SK-MEL-5 (cell line): ENCODE results near the gene VWA3B. TPM values are rescaled to one million over a fixed set of nuclear protein-coding genes. Genes with fewer than 3 reads are reported as not detected.
A peak's percentile ranks its signal among the peaks of the same experiment; 100 is the strongest.
"Not testable (repeated sequence)": the region's sequence is repeated elsewhere in the genome, so short reads cannot be mapped to it uniquely, and the experiment has no call there.

ENCODE experiments used
- DNase-seq: peaks from one replicate; pipeline ENCODE4 v3.0.0-alpha.2; 2016; ENCODE audit warnings: low read depth, low spot score
- in situ Hi-C: cut with HindIII; loops from 2 replicates; pipeline ENCODE4 v1.10.0; 2016; ENCODE audit warnings: low sequenced_read_pairs, high pct_unique_total_duplicates, low pct_unique_long_range_greater_than_20kb
- polyA plus RNA-seq, 2 experiments: library from polyadenylated mRNA; depleted of rRNA; stranded (reverse); fragments of >200 nt; gene quantifications; 2 replicates each; pipeline ENCODE4 v1.2.3, GENCODE V29; 2015
- total RNA-seq: library from RNA; depleted of rRNA; stranded (reverse); fragments of >200 nt; shearing (Covaris generic); gene quantifications from 2 replicates; pipeline ENCODE4 v1.2.3, GENCODE V29; 2014; rRNA removed

Gene VWA3B
- total RNA-seq = not detected in 2 replicates
- polyA plus RNA-seq (2015; cell fraction: cytosol; rRNA removed) = not detected in 2 replicates
- not detected in 2 replicates for polyA plus RNA-seq (2015; cell fraction: nucleus; rRNA removed)

GRCh38 chr2:98086491-98087446, at the start of gene VWA3B:
Gene VWA3B, plus strand, starts transcription at chr2:98087167. Its CDS starts 5,926 bp downstream, at chr2:98093093.
- in situ Hi-C loops = no loop called here

GRCh38 chr2:98037206-98037605, 49.8 kb upstream of the VWA3B start:
- in situ Hi-C loops = no loop called here
- DNase-seq = no peak

More at GRCh38 chr2:98086491-98087446, at the start of gene VWA3B:
- DNase-seq = peak; percentile 34

- in situ Hi-C loops = no loop called here
- DNase-seq = no peak
Observed at GRCh38 chr2:98037666-98038336, 49.2 kb upstream of the VWA3B start.

GRCh38 chr2:98039085-98039756, 47.7 kb upstream of the VWA3B start:
- in situ Hi-C loops = no loop called here
- no peak for DNase-seq

GRCh38 chr2:98040331-98040939, 46.5 kb upstream of the VWA3B start:
- DNase-seq = no peak
- in situ Hi-C loops = no loop called here

- no peak for DNase-seq
- in situ Hi-C loops = no loop called here
Observed at GRCh38 chr2:98043101-98043500, 43.9 kb upstream of the VWA3B start.

- in situ Hi-C loops = not testable (repeated sequence)
Observed at GRCh38 chr2:98044730-98045129, 42.2 kb upstream of the VWA3B start.

GRCh38 chr2:98050070-98050469, 36.9 kb upstream of the VWA3B start:
- DNase-seq = no peak
- in situ Hi-C loops = no loop called here

More at GRCh38 chr2:98044730-98045129, 42.2 kb upstream of the VWA3B start:
- DNase-seq = not testable (repeated sequence)

- in situ Hi-C loops = no loop called here
- DNase-seq = no peak
Observed at GRCh38 chr2:98058191-98058975, 28.6 kb upstream of the VWA3B start.

GRCh38 chr2:98060277-98060676, 26.7 kb upstream of the VWA3B start:
- in situ Hi-C loops = no loop called here
- no peak for DNase-seq

- peak; percentile 13 for DNase-seq
- in situ Hi-C loops = no loop called here
Observed at GRCh38 chr2:98063291-98063854, 23.6 kb upstream of the VWA3B start.

- in situ Hi-C loops = no loop called here
- no peak for DNase-seq
Observed at GRCh38 chr2:98065808-98066207, 21.2 kb upstream of the VWA3B start.

- in situ Hi-C loops = no loop called here
- no peak for DNase-seq
Observed at GRCh38 chr2:98067160-98067559, 19.8 kb upstream of the VWA3B start.

GRCh38 chr2:98070081-98070480, 16.9 kb upstream of the VWA3B start:
- in situ Hi-C loops = no loop called here
- DNase-seq = no peak

GRCh38 chr2:98072442-98072841, 14.5 kb upstream of the VWA3B start:
- in situ Hi-C loops = no loop called here
- DNase-seq = no peak

- DNase-seq = no peak
Observed at GRCh38 chr2:98078701-98079100, 8.3 kb upstream of the VWA3B start.

More at GRCh38 chr2:98078701-98079100, 8.3 kb upstream of the VWA3B start:
- in situ Hi-C loops = no loop called here
